Measurements from ENCODE around the gene BCR.

Gene BCR

GRCh38 chr22:23218867-23219251 is 38.5 kb downstream of the BCR start:
- DNase-seq: no peak

- no peak for DNase-seq
These were observed 39.0 kb downstream of the BCR start for GRCh38 chr22:23219317-23219716.

- DNase-seq: no peak
These were observed 39.6 kb downstream of the BCR start for GRCh38 chr22:23219822-23220484.

GRCh38 chr22:23220485-23221350 is 40.4 kb downstream of the BCR start:
- no peak for DNase-seq

GRCh38 chr22:23221351-23221804 is 41.1 kb downstream of the BCR start:
- no peak for DNase-seq

- no peak for DNase-seq
These were observed 41.9 kb downstream of the BCR start for GRCh38 chr22:23222033-23222792.

- DNase-seq: no peak
These were observed 42.7 kb downstream of the BCR start for GRCh38 chr22:23222793-23223568.

GRCh38 chr22:23223569-23224317 is 43.4 kb downstream of the BCR start:
- no peak for DNase-seq

- DNase-seq: no peak
These were observed 44.5 kb downstream of the BCR start for GRCh38 chr22:23224846-23225245.

- no peak for DNase-seq
These were observed 45.0 kb downstream of the BCR start for GRCh38 chr22:23225337-23225723.

GRCh38 chr22:23225724-23226496 is 45.6 kb downstream of the BCR start:
- no peak for DNase-seq

- no peak for DNase-seq
These were observed 46.2 kb downstream of the BCR start for GRCh38 chr22:23226497-23226850.

- no peak for DNase-seq
These were observed 47.1 kb downstream of the BCR start for GRCh38 chr22:23227380-23227779.

- DNase-seq: no peak
These were observed 48.2 kb downstream of the BCR start for GRCh38 chr22:23228503-23228902.

- no peak for DNase-seq
These were observed 49.3 kb downstream of the BCR start for GRCh38 chr22:23229646-23230045.

- no peak for DNase-seq
These were observed 50.2 kb downstream of the BCR start for GRCh38 chr22:23230348-23231068.

GRCh38 chr22:23231471-23232093 is 51.3 kb downstream of the BCR start:
- DNase-seq: no peak

- DNase-seq: no peak
These were observed 52.0 kb downstream of the BCR start for GRCh38 chr22:23232094-23232905.

GRCh38 chr22:23233084-23233531 is 52.8 kb downstream of the BCR start:
- DNase-seq: no peak

Data from 8988T (cell line).